Measurements from ENCODE around the gene STRA8.

- TF ChIP-seq CTCF (IDR thresholded peaks at IDR 0.05; ENCODE audit: low read length) (no peak), EZH2 (optimal IDR thresholded peaks at IDR 0.05; ENCODE audit: low read depth, low read length) (no peak)
These were observed 49.1 kb downstream of the STRA8 start for GRCh38 chr7:135282561-135283254.

Measured in MM.1S (cell line).